GM11168 (cell line): Measurements from ENCODE around the gene PIEZO2.
"Not testable (repeated sequence)": the region's sequence is repeated elsewhere in the genome, so short reads cannot be mapped to it uniquely, and the experiment has no call there.

ENCODE experiments used
- in situ Hi-C: fragments of 300-500 bp; cut with MboI; formaldehyde crosslinking; loops from one replicate; pipeline ENCODE4 v1.12.0; 2022; ENCODE audit warnings: low sequenced_read_pairs; ENCODE audit not compliant: unreplicated experiment

PIEZO2 gene

DNA sequence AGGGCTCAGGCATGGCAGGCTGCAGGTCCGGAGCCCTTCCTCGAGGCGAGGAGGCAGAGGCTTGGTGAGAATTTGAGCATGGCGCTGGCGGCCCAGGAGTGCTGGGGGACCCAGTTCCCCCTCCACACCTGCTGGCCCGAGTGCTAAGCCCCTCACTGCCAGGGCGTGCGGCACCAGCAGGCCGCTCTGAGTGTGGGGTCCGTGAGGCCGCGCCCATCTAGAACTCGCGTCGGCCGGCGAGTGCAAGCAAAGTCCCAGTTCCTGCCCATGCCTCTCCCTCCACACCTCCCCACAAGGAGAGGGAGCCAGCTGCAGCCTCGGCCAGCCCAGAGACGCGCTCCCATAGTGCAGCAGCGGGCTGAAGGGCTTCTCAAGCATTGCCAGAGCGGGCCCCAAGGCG lies 233.0 kb downstream of the PIEZO2 start:
- in situ Hi-C loops = no loop called here

- in situ Hi-C loops = not testable (repeated sequence)
Observed at GRCh38 chr18:10915748-10916147, 233.6 kb downstream of the PIEZO2 start.

DNA sequence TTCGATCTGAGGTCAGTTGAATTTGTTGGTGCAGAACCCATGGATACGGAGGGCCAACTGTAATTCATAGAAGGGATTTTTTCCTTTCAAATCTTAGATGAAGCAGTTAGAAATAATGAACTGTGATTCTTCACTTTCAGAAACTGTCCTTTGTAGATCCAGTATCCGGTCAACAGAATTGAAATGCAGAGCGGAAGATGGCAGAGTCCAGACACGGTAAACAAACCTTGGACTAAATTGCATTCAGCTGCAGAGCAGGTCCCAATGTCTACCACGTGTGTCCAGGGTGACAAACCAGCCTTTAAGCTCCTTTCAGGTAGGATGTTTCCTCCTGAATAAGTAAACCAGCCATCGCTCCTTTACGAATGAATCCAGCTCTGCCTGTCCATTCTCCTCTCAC lies 234.8 kb downstream of the PIEZO2 start:
- in situ Hi-C loops = loop anchor here (5.0 kb wide), 1 partner anchor 1163 kb away; no protein-coding TSS in a partner anchor

DNA sequence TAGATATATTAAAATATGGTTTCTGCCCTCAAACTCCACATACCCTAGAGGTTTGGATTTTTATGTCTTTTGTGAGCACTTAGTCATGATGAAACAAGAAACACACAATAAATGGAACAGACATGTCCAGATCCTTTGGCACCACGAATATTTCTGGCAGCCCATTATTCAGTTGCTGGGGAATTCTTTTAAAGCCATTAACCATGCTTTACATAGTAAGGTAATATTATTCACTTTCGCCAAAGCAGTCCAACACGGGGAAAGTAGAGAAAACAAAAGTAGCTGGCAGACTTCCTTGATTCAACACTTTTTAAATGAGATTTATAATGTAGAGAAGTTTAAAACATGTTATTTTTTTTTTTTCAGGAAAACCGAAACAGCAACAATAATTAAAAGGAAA lies 235.4 kb downstream of the PIEZO2 start:
- in situ Hi-C loops = loop anchor here (5.0 kb wide), 1 partner anchor 1163 kb away; no protein-coding TSS in a partner anchor

DNA sequence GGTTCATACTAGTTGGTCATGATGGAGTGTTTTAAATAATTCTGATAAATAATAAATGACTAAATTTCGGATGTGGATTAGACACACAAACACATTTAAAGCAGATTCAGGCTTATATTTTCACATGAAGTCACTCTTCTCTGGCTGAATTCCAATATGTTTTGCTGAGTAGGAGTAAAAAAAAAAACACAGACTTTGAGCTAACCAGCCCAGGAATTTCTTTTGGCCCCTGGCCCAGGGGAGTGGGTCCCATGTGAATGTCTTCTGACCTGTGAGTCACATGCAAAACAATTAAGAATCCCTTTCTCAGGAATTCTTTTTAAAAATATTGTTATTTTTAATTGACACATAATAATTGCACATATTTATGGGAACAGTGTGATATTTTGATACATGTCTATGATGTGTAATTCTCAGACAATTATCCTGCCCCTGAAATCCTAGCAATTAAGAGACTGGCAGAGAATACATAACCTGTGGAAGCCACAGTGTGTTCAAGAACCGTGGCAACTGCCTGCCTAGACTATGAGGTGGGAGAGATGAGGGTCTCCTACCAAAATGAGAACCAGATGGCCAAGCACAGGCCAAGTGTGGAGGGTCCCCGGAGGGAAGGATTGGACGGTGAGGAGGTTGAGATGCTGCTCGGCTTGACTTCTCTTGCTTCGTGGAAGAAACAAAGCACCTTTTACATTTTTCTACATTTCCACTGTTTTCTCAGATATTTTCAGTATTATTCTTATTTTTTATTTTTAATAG lies 236.4 kb downstream of the PIEZO2 start:
- in situ Hi-C loops = loop anchor here (5.0 kb wide), 1 partner anchor 1164 kb away; no protein-coding TSS in a partner anchor

GRCh38 chr18:10909724-10910123 lies 239.6 kb downstream of the PIEZO2 start:
- in situ Hi-C loops = loop anchor here (5.0 kb wide), 1 partner anchor 1168 kb away; no protein-coding TSS in a partner anchor

DNA sequence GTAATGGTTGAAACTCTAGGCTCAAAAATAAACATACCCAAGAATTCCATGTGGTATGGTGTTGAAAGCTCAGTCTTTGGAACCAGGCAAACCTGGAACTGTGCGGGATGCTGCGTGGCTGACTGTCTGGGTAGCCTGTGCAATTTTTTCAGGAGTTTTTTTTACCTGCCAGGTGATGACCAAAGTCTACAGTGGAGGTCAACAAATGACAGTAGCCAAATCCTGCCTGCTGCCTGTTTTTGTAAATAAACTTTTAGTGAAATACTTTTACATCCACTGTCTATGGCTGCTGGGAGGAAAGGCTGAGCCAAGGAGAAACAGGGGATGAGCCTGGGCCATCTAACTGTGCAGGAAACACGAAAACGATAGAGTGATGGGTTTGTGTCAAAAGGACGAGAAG lies 240.6 kb downstream of the PIEZO2 start:
- in situ Hi-C loops = no loop called here

GRCh38 chr18:10907749-10908148 lies 241.6 kb downstream of the PIEZO2 start:
- in situ Hi-C loops = no loop called here

DNA sequence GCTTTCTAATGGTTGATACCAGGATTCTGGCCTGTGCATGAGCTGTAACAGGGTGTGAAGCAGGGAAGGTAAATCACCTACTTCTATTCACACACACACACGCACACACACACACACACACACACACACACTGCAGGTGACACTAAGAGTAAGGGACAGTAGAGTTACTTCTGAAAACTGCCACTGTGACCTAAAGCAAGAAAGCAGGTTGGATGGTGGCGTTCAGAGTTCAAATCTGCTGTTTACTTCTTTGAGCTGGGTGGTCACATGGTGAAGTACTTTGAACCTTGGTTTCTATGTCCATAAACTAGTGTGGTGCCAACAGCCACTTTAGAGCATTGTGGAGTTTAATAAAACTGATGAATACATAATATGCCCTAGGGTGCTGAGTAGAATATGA lies 248.0 kb downstream of the PIEZO2 start:
- in situ Hi-C loops = no loop called here

DNA sequence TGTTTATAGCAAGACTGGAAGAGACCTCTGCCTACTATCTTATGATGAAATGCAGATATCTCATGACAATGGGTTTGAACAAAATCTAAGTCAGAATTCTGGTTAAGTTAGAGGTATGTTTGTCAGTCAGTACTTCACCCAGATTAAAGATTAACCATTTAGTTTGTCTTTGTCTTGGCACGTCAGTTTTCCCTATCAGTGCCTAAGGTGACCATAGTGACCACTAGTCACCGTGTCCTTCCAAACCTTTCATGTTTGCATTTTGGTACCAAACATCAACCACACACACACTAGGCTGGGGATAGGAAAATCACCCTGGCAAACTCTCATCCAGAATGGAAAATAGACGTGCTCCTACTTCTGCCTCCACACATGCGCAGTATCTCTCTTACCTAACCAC lies 248.9 kb downstream of the PIEZO2 start:
- in situ Hi-C loops = no loop called here

DNA sequence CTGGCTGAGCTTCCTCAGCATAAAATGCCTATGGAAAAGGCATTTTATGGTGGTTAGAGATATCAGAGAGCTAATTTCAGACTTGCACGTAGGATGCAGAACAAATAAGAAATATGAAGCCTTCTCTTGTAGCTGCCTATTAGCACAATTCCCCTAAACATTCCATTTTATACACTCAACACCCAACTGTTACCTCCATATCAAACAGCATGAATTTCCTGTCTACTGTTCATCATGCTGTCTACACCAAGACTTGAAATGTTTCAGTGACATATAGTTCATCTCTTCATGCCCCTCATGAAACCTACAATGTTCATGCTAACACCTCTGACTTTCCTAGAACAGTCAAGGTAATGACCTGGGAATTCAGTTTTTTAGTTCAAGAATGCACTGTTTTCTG lies 249.9 kb downstream of the PIEZO2 start:
- in situ Hi-C loops = no loop called here

DNA sequence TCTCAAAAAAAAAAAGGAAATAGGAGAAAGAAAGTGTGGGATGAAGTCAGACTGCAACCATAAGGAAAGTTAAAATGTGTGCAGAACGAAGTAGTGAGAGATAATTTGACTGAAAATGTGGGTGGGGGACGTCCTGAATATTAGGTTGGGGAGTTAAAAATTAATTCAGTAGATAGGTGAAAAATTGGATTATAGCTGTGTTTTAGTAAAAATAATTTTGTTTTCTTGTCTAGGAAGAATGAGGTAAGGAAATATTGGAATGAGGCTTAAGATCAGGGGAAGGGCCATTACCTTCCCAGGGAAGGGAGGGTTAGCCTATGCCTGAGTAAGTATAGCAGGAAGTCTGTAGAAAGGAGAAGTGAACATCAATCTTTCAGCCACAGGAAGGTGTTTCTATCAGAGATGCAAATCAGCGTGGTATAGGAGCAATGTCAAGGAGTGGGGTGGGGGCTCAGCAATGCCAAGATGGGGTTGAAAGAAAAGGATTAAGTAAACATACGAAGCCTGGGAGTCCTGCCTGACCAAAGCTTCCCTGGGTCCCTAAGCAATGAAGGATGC lies 250.9 kb downstream of the PIEZO2 start:
- in situ Hi-C loops = no loop called here

GRCh38 chr18:10896851-10897250 lies 252.5 kb downstream of the PIEZO2 start:
- in situ Hi-C loops = no loop called here

DNA sequence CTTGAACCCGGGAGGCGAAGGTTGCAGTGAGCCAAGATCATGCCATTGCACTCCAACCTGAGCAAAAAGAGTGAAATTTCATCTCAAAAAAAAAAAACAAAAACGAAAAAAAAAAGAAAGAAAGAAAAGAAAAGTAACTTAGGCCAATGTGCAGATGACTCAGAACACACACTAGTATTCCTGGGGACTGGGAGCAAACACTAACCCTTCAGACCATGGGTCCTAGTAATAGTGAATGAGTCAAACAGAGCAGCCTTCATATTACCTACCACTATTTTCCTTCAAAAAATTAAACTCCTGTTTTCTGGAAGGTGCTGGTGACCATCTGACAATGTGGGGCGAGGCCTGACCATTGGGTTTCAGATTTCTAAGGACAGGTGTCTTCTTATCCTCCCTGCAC lies 253.4 kb downstream of the PIEZO2 start:
- in situ Hi-C loops = no loop called here

- in situ Hi-C loops = no loop called here
Observed at GRCh38 chr18:10894501-10894900, 254.9 kb downstream of the PIEZO2 start.

- in situ Hi-C loops = no loop called here
Observed at GRCh38 chr18:10893761-10894160, 255.6 kb downstream of the PIEZO2 start.

DNA sequence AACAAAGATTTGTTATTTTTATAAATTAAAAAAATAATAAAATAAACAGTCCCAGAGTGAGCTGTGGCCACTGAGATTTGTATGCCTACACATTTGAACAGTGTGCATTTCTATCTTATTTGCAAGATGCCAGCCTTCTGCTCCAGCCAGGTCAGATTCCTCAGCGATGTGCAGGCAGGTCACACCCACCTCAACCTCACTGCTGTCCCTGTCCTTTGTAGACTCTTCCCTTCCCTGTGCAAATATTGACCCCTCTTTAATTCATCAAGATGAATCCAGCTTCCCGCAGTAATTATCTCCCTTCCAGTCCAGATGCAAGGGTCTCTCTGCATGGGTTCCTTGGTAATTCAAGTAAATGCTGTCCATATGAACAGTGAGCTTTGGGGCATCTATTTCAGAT lies 256.2 kb downstream of the PIEZO2 start:
- in situ Hi-C loops = no loop called here

GRCh38 chr18:10892786-10893185 lies 256.6 kb downstream of the PIEZO2 start:
- in situ Hi-C loops = no loop called here

DNA sequence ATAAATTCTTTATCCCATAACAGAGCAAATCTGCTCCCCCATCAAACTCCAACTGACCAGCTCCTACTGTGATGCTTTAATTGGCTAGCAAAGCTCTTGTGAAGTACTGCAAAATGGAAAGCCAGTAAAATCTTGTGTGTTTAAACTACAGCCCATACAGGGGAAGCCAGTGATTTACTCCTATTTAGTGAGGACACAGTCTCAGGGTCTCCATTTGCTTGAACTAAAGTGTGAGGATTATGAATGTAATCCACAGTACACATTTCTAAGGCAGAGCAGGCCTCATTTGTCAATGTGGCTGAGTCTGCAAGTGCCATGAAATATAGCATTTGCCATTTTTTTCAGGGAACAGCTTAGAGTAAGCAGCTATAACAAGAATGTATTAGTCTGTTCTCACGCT lies 259.3 kb downstream of the PIEZO2 start:
- in situ Hi-C loops = no loop called here

- in situ Hi-C loops = no loop called here
Observed at GRCh38 chr18:10878703-10879102, 270.7 kb downstream of the PIEZO2 start.

GRCh38 chr18:10877987-10878386 lies 271.4 kb downstream of the PIEZO2 start:
- in situ Hi-C loops = no loop called here

- in situ Hi-C loops = no loop called here
Observed at GRCh38 chr18:10875811-10876210, 273.6 kb downstream of the PIEZO2 start.
